ENCODE results near the gene CLDN7. TPM values are rescaled to one million over a fixed set of nuclear protein-coding genes. Genes with fewer than 3 reads are reported as not detected.

CLDN7 gene
- 1.6 TPM for polyA plus RNA-seq (ENCODE audit: insufficient read length)

GRCh38 chr17:7262192-7262934 lies at the start of gene CLDN7:
TSS of gene CLDN7 (minus strand) at chr17:7262478. CDS start at chr17:7262043, 435 bp downstream.
- no peak for DNase-seq

GRCh38 chr17:7311110-7311705 lies 48.9 kb upstream of the CLDN7 start:
- DNase-seq: no peak

- DNase-seq: no peak
Measured at GRCh38 chr17:7309628-7310027, 47.4 kb upstream of the CLDN7 start.

- peak; percentile 77 for DNase-seq
Measured at GRCh38 chr17:7308625-7309433, 46.6 kb upstream of the CLDN7 start.

- peak; percentile 64 for DNase-seq
Measured at GRCh38 chr17:7307686-7308624, 45.7 kb upstream of the CLDN7 start.

- DNase-seq: peak; percentile 100
Measured at GRCh38 chr17:7306911-7307685, 44.8 kb upstream of the CLDN7 start, which contains the start of gene EIF5A. TSS of gene EIF5A (plus strand) at chr17:7307628. CDS start at chr17:7309636, 2,008 bp downstream.

GRCh38 chr17:7304179-7304578 lies 41.9 kb upstream of the CLDN7 start:
- DNase-seq: no peak

GRCh38 chr17:7296189-7296861 lies 34.0 kb upstream of the CLDN7 start:
- DNase-seq: peak; percentile 84

GRCh38 chr17:7295230-7296180 lies 33.2 kb upstream of the CLDN7 start:
- DNase-seq: no peak

GRCh38 chr17:7294614-7295153 lies 32.4 kb upstream of the CLDN7 start, which contains the start of gene YBX2:
TSS of gene YBX2 (minus strand) at chr17:7294639. CDS start at chr17:7294500, 139 bp downstream.
- peak; percentile 45 for DNase-seq

- DNase-seq: no peak
Measured at GRCh38 chr17:7293816-7294613, 31.7 kb upstream of the CLDN7 start.

- no peak for DNase-seq
Measured at GRCh38 chr17:7293159-7293558, 30.9 kb upstream of the CLDN7 start.

- no peak for DNase-seq
Measured at GRCh38 chr17:7292729-7293128, 30.5 kb upstream of the CLDN7 start.

- DNase-seq: no peak
Measured at GRCh38 chr17:7292194-7292593, 29.9 kb upstream of the CLDN7 start.

GRCh38 chr17:7290685-7291084 lies 28.4 kb upstream of the CLDN7 start:
- no peak for DNase-seq

- DNase-seq: no peak
Measured at GRCh38 chr17:7290166-7290565, 27.9 kb upstream of the CLDN7 start.

- no peak for DNase-seq
Measured at GRCh38 chr17:7289256-7290032, 27.2 kb upstream of the CLDN7 start.
